Hepatocyte (in vitro differentiated cells): ENCODE measurements around the gene PARD3B. TPM values are rescaled to one million over a fixed set of nuclear protein-coding genes. Genes with fewer than 3 reads are reported as not detected.

Source experiments
- DNase-seq: peaks from one replicate; pipeline ENCODE4 v3.0.0-alpha.2; 2016; ENCODE audit warnings: low spot score
- H2AFZ ChIP-seq: fragments of 200-600 bp; sonication (generic); 2 replicates; pipeline ENCODE4 v1.6.0; 2016; ENCODE audit warnings: antibody characterized with exemption, mild to moderate bottlenecking
- H3K27ac ChIP-seq: fragments of 200-600 bp; sonication (generic); 2 replicates; pipeline ENCODE4 v1.5.1; 2016; ENCODE audit warnings: mild to moderate bottlenecking
- H3K27me3 ChIP-seq: fragments of 200-600 bp; sonication (generic); 2 replicates; pipeline ENCODE4 v1.6.1; 2016
- H3K36me3 ChIP-seq: fragments of 200-600 bp; sonication (generic); replicated peaks from 2 replicates; pipeline ENCODE4 v1.5.1; 2016; ENCODE audit warnings: low read depth; ENCODE audit not compliant: insufficient read depth
- H3K4me1 ChIP-seq: fragments of 200-600 bp; sonication (generic); 2 replicates; pipeline ENCODE4 v1.5.1; 2016; ENCODE audit warnings: mild to moderate bottlenecking, moderate library complexity; ENCODE audit not compliant: insufficient read depth
- H3K4me2 ChIP-seq: fragments of 200-600 bp; sonication (generic); 2 replicates; pipeline ENCODE4 v1.6.0; 2016
- H3K4me3 ChIP-seq: fragments of 200-600 bp; sonication (generic); 2 replicates; pipeline ENCODE4 v1.5.1; 2016; ENCODE audit warnings: mild to moderate bottlenecking
- H3K79me2 ChIP-seq: fragments of 200-600 bp; sonication (generic); 2 replicates; pipeline ENCODE4 v1.6.0; 2017; ENCODE audit warnings: mild to moderate bottlenecking
- H3K9me2 ChIP-seq: fragments of 200-600 bp; sonication (generic); replicated peaks from 2 replicates; pipeline ENCODE4 v1.6.0; 2017; ENCODE audit warnings: mild to moderate bottlenecking; ENCODE audit not compliant: insufficient read depth
- H3K9me3 ChIP-seq: fragments of 200-600 bp; sonication (generic); 2 replicates; pipeline ENCODE4 v1.5.1; 2016; ENCODE audit warnings: low read depth, mild to moderate bottlenecking
- H4K20me1 ChIP-seq: fragments of 200-600 bp; sonication (generic); 2 replicates; pipeline ENCODE4 v1.6.0; 2016; ENCODE audit warnings: mild to moderate bottlenecking; ENCODE audit not compliant: insufficient read depth, poor library complexity, severe bottlenecking
- CTCF ChIP-seq: fragments of 200-600 bp; sonication (generic); IDR thresholded peaks from 2 replicates; pipeline ENCODE4 v1.5.1; 2016; ENCODE audit warnings: antibody characterized with exemption, mild to moderate bottlenecking; ENCODE audit not compliant: poor library complexity
- EZH2 ChIP-seq: fragments of 200-600 bp; sonication (generic); IDR thresholded peaks from 2 replicates; pipeline ENCODE4 v1.6.1; 2016; ENCODE audit warnings: antibody characterized with exemption, mild to moderate bottlenecking, borderline replicate concordance
- EZH2phosphoT487 ChIP-seq: fragments of 200-600 bp; sonication (generic); IDR thresholded peaks from one replicate; pipeline ENCODE4 v1.6.1; 2018; ENCODE audit warnings: antibody characterized with exemption, mild to moderate bottlenecking, low read depth, moderate library complexity; ENCODE audit not compliant: unreplicated experiment, severe bottlenecking
- WGBS: methylation state at CpG from one replicate; pipeline ENCODE4 v1.1.6; 2016; ENCODE audit warnings: low lambda C conversion rate; ENCODE audit errors: missing lambda C conversion rate; 5-methylcytosine and 5-hydroxymethylcytosine counted together
- polyA plus RNA-seq: library from polyadenylated mRNA; unstranded; fragments of >200 nt; fragmentation: Nextera tagmentation; extraction: Ambion mirVana; gene quantifications from 2 replicates; pipeline ENCODE4 v1.2.1, GENCODE V29; 2016
- total RNA-seq: library from RNA; depleted of rRNA; stranded (reverse); fragments of >200 nt; gene quantifications from 2 replicates; pipeline ENCODE4 v1.2.3, GENCODE V29; 2014

The PARD3B gene
- total and polyA plus RNA-seq, 2 experiments from 2014 or later, result 11.5 to 21.7 TPM

GRCh38 chr2:205377324-205377723 is 832.0 kb downstream of the PARD3B start:
- TF ChIP-seq EZH2, result no peak
- no peak for TF ChIP-seq CTCF
- no peak for TF ChIP-seq EZH2phosphoT487

GRCh38 chr2:205383601-205384000 is 838.3 kb downstream of the PARD3B start:
- no peak for DNase-seq
- Histone ChIP-seq H3K9me3 (no peaks in the 10 kb centered on the region), H3K9me2 (no peaks in the 10 kb centered on the region), H3K4me3 (no peak overlapping the region), H3K27ac (no peak overlapping the region), H3K79me2 (no peaks in the 10 kb centered on the region), H3K4me2 (no peak overlapping the region), H3K4me1 (peaks cover 3% of the 10 kb centered on the region), H3K27me3 (no peaks in the 10 kb centered on the region), H2AFZ (no peak overlapping the region), H3K36me3 (no peaks in the 10 kb centered on the region), H4K20me1 (no peaks in the 10 kb centered on the region)
- 84% methylated on average over 2 of the region's 2 CpGs for WGBS
- TF ChIP-seq EZH2, result no peak
- TF ChIP-seq CTCF, result no peak
- no peak for TF ChIP-seq EZH2phosphoT487

More at GRCh38 chr2:205377324-205377723, 832.0 kb downstream of the PARD3B start:
- Histone ChIP-seq H4K20me1 (no peaks in the 10 kb centered on the region), H3K4me2 (no peak overlapping the region), H3K27ac (no peak overlapping the region), H3K36me3 (no peaks in the 10 kb centered on the region), H3K27me3 (no peaks in the 10 kb centered on the region), H3K4me3 (no peak overlapping the region), H3K79me2 (no peaks in the 10 kb centered on the region), H3K9me3 (no peaks in the 10 kb centered on the region), H2AFZ (no peak overlapping the region), H3K9me2 (no peaks in the 10 kb centered on the region), H3K4me1 (peaks cover 4% of the 10 kb centered on the region)
- no peak for DNase-seq

- H3K79me2 ChIP-seq, result no peaks in the 10 kb centered on the region
- TF ChIP-seq EZH2phosphoT487, result no peak
- no peak for TF ChIP-seq EZH2
- no peak for TF ChIP-seq CTCF
- 91% methylated on average over 3 of the region's 3 CpGs for WGBS
- no peak overlapping the region for H3K27ac ChIP-seq
- peaks cover 3% of the 10 kb centered on the region for H3K4me1 ChIP-seq
- no peak overlapping the region for H3K4me3 ChIP-seq
- H3K36me3 ChIP-seq, result no peaks in the 10 kb centered on the region
- no peaks in the 10 kb centered on the region for H3K9me2 ChIP-seq
- no peak overlapping the region for H2AFZ ChIP-seq
- H3K4me2 ChIP-seq, result no peak overlapping the region
- no peaks in the 10 kb centered on the region for H3K27me3 ChIP-seq
- no peaks in the 10 kb centered on the region for H3K9me3 ChIP-seq
- no peak for DNase-seq
- no peaks in the 10 kb centered on the region for H4K20me1 ChIP-seq
Observed at GRCh38 chr2:205386109-205386508, 840.8 kb downstream of the PARD3B start.
